ENCODE measurements around the gene ALKBH2.

ALKBH2 gene

DNA sequence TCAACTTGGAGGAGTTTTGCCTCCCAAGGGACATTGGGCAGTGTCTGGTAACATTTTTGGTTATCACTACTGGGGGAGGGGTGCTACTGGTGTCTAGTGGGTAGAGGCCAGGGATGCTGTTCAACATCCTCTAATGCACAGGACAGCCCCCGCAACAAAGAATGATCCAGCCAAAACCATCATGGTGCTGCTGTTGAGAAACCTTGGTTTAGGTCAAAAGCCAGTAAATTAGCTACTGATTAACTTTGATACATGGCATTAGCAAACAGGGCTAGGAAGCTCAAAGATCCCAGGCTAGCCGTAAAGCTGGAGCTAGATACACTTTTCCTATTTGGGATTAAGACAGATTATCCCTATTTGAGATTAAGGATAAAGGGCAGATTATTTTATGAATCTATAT lies 8.8 kb downstream of the ALKBH2 start:
- no peaks in the 10 kb centered on the region for H3K27me3 ChIP-seq (ENCODE audit: control insufficient read depth in 5 of 5, insufficient read depth in 4 of 5, low read length in 5 of 5)
- no peak overlapping the region for H3K9ac ChIP-seq (ENCODE audit: low read length in 5 of 5)
- H3K4me1 ChIP-seq (ENCODE audit: control insufficient read depth in 5 of 5, insufficient read depth in 5 of 5, low read length in 5 of 5) = peaks cover 0 to 5% (median 3%) of the 10 kb centered on the region in 5 donors
- H3K27ac ChIP-seq (ENCODE audit: low read depth, low read length) = no peak overlapping the region
- no peaks in the 10 kb centered on the region for H3K9me3 ChIP-seq (ENCODE audit: control insufficient read depth in 5 of 5, low read length in 5 of 5)
- H3K4me3 ChIP-seq (ENCODE audit: low read depth in 1 of 5, low read length in 5 of 5) = no peak overlapping the region
- peaks cover 37 to 95% (median 85%) of the 10 kb centered on the region in 5 donors for H3K36me3 ChIP-seq (ENCODE audit: control insufficient read depth in 5 of 5, insufficient read depth in 5 of 5, low read length in 5 of 5)

GRCh38 chr12:109082751-109083150 lies 10.5 kb downstream of the ALKBH2 start:
- Histone ChIP-seq H3K9ac (ENCODE audit: low read length in 5 of 5) (no peak overlapping the region), H3K36me3 (ENCODE audit: control insufficient read depth in 5 of 5, insufficient read depth in 5 of 5, low read length in 5 of 5) (peaks cover 40 to 84% (median 80%) of the 10 kb centered on the region in 5 donors), H3K9me3 (ENCODE audit: control insufficient read depth in 5 of 5, low read length in 5 of 5) (no peaks in the 10 kb centered on the region), H3K27ac (ENCODE audit: low read depth, low read length) (no peak overlapping the region), H3K4me1 (ENCODE audit: control insufficient read depth in 5 of 5, insufficient read depth in 5 of 5, low read length in 5 of 5) (peaks cover 0 to 5% (median 3%) of the 10 kb centered on the region in 5 donors), H3K27me3 (ENCODE audit: control insufficient read depth in 5 of 5, insufficient read depth in 4 of 5, low read length in 5 of 5) (no peaks in the 10 kb centered on the region), H3K4me3 (ENCODE audit: low read depth in 1 of 5, low read length in 5 of 5) (no peak overlapping the region)

- Histone ChIP-seq H3K9me3 (ENCODE audit: control insufficient read depth in 5 of 5, low read length in 5 of 5) (no peaks in the 10 kb centered on the region), H3K4me1 (ENCODE audit: control insufficient read depth in 5 of 5, insufficient read depth in 5 of 5, low read length in 5 of 5) (no peaks in the 10 kb centered on the region), H3K27me3 (ENCODE audit: control insufficient read depth in 5 of 5, insufficient read depth in 4 of 5, low read length in 5 of 5) (no peaks in the 10 kb centered on the region), H3K27ac (ENCODE audit: low read depth, low read length) (no peak overlapping the region), H3K36me3 (ENCODE audit: control insufficient read depth in 5 of 5, insufficient read depth in 5 of 5, low read length in 5 of 5) (peaks cover 42 to 72% (median 57%) of the 10 kb centered on the region in 5 donors), H3K9ac (ENCODE audit: low read length in 5 of 5) (no peak overlapping the region), H3K4me3 (ENCODE audit: low read depth in 1 of 5, low read length in 5 of 5) (no peak overlapping the region)
Measured at GRCh38 chr12:109074866-109075265, 18.4 kb downstream of the ALKBH2 start.

DNA sequence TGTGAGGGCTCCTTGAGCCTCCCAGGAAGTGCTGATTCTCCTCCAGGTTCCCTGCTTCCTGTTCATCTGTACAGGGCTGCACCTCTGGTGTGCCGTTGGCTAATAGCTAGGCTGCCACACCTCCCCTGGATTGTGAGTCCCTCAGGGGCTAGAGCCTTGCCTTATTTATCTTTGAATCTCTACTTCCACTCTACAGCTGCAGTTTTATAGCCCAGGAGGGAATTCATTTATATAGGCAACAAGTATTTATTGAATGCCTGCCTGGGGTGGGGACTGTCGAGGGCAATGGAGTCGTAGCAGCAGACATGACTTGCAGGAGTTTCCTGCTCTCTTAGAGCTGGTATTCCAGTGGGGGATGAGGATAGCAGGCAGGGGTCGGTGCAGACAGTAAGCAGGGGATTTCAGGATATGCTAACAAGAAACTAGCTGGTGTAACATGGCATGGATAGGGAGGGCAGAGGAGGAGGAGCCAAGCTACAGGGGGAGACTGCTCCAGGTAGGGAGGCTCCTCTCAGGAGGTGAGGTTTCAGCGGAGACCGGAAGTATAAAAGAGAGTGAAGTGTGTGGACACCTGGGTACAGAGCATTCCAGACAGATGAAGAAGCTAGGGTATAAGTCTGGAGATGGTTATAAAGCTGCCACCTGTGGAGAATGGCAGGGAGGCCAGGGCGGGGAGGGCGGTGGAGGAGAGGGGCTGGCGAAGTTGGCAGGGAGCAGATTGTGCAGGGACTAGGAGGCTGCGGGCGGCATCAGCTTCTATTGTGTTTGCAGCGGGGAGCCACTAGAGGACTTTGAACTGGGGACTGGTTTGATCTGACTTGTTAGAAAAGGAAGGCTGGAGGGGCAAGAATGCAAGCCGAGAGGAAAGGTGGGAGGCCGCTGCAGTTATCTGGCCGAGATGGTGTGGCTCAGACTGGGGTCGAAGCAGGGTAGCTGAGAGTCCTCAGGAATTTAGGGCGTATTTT lies 23.7 kb downstream of the ALKBH2 start:
- Histone ChIP-seq H3K9me3 (ENCODE audit: control insufficient read depth in 5 of 5, low read length in 5 of 5) (no peaks in the 10 kb centered on the region), H3K27me3 (ENCODE audit: control insufficient read depth in 5 of 5, insufficient read depth in 4 of 5, low read length in 5 of 5) (no peaks in the 10 kb centered on the region), H3K27ac (ENCODE audit: low read depth, low read length) (no peak overlapping the region), H3K4me1 (ENCODE audit: control insufficient read depth in 5 of 5, insufficient read depth in 5 of 5, low read length in 5 of 5) (peaks cover 2 to 12% (median 5%) of the 10 kb centered on the region in 5 donors), H3K9ac (ENCODE audit: low read length in 5 of 5) (no peak overlapping the region), H3K4me3 (ENCODE audit: low read depth in 1 of 5, low read length in 5 of 5) (no peak overlapping the region), H3K36me3 (ENCODE audit: control insufficient read depth in 5 of 5, insufficient read depth in 5 of 5, low read length in 5 of 5) (peaks cover 35 to 70% (median 69%) of the 10 kb centered on the region in 5 donors)

DNA sequence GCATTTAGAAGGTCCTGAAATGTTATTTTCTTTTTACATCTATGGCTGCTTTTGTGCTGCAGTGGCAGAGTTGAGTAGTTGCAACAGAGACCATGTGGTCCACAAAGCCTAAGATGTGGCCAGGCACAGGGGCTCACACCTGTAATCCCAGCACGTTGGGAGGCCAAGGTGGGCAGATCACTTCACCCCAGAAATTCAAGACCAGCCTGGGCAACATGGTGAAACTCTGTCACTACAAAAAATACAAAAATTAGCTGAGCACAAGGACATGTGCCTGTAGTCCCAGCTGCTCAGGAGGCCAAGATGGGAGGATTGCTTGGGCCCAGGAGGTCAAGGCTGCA lies 27.4 kb downstream of the ALKBH2 start:
- no peaks in the 10 kb centered on the region for H3K27me3 ChIP-seq (ENCODE audit: control insufficient read depth in 5 of 5, insufficient read depth in 4 of 5, low read length in 5 of 5)
- peaks cover 2 to 21% (median 5%) of the 10 kb centered on the region in 5 donors for H3K4me1 ChIP-seq (ENCODE audit: control insufficient read depth in 5 of 5, insufficient read depth in 5 of 5, low read length in 5 of 5)
- H3K9me3 ChIP-seq (ENCODE audit: control insufficient read depth in 5 of 5, low read length in 5 of 5) = peaks cover 0 to 3% (median 0%) of the 10 kb centered on the region in 5 donors
- no peak overlapping the region for H3K9ac ChIP-seq (ENCODE audit: low read length in 5 of 5)
- H3K4me3 ChIP-seq (ENCODE audit: low read depth in 1 of 5, low read length in 5 of 5) = no peak overlapping the region
- peaks cover 12 to 49% (median 38%) of the 10 kb centered on the region in 5 donors for H3K36me3 ChIP-seq (ENCODE audit: control insufficient read depth in 5 of 5, insufficient read depth in 5 of 5, low read length in 5 of 5)
- no peak overlapping the region for H3K27ac ChIP-seq (ENCODE audit: low read depth, low read length)

GRCh38 chr12:109065154-109065852 lies 28.0 kb downstream of the ALKBH2 start:
- Histone ChIP-seq H3K4me1 (ENCODE audit: control insufficient read depth in 5 of 5, insufficient read depth in 5 of 5, low read length in 5 of 5) (peaks cover 2 to 25% (median 5%) of the 10 kb centered on the region in 5 donors), H3K27me3 (ENCODE audit: control insufficient read depth in 5 of 5, insufficient read depth in 4 of 5, low read length in 5 of 5) (no peaks in the 10 kb centered on the region), H3K9me3 (ENCODE audit: control insufficient read depth in 5 of 5, low read length in 5 of 5) (peaks cover 0 to 3% (median 0%) of the 10 kb centered on the region in 5 donors), H3K36me3 (ENCODE audit: control insufficient read depth in 5 of 5, insufficient read depth in 5 of 5, low read length in 5 of 5) (peaks cover 9 to 44% (median 32%) of the 10 kb centered on the region in 5 donors), H3K9ac (ENCODE audit: low read length in 5 of 5) (no peak overlapping the region), H3K4me3 (ENCODE audit: low read depth in 1 of 5, low read length in 5 of 5) (no peak overlapping the region), H3K27ac (ENCODE audit: low read depth, low read length) (no peak overlapping the region)

DNA sequence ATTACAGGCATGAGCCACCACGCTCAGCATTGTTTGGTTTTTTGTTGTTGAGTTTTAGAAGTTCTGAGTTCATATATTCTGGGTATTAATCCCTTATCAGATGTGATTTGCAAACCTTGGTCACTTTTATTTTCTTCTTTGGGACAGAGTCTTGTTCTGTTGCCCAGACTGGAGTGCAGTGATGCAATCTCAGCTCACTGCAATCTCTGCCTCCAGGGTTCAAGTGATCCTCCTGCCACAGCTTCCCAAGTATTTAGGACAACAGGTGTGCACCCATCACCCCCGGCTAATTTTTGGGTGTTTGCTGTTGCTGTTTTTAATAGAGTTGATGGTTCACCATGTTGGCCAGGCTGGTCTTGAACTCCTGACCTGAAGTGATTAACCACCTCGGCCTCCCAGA lies 29.1 kb downstream of the ALKBH2 start:
- Histone ChIP-seq H3K4me1 (ENCODE audit: control insufficient read depth in 5 of 5, insufficient read depth in 5 of 5, low read length in 5 of 5) (peaks cover 2 to 37% (median 12%) of the 10 kb centered on the region in 5 donors), H3K9me3 (ENCODE audit: control insufficient read depth in 5 of 5, low read length in 5 of 5) (peaks cover 0 to 3% (median 0%) of the 10 kb centered on the region in 5 donors), H3K9ac (ENCODE audit: low read length in 5 of 5) (no peak overlapping the region), H3K27ac (ENCODE audit: low read depth, low read length) (no peak overlapping the region), H3K36me3 (ENCODE audit: control insufficient read depth in 5 of 5, insufficient read depth in 5 of 5, low read length in 5 of 5) (peaks cover 9 to 39% (median 27%) of the 10 kb centered on the region in 5 donors), H3K4me3 (ENCODE audit: low read depth in 1 of 5, low read length in 5 of 5) (no peak overlapping the region), H3K27me3 (ENCODE audit: control insufficient read depth in 5 of 5, insufficient read depth in 4 of 5, low read length in 5 of 5) (no peaks in the 10 kb centered on the region)

DNA sequence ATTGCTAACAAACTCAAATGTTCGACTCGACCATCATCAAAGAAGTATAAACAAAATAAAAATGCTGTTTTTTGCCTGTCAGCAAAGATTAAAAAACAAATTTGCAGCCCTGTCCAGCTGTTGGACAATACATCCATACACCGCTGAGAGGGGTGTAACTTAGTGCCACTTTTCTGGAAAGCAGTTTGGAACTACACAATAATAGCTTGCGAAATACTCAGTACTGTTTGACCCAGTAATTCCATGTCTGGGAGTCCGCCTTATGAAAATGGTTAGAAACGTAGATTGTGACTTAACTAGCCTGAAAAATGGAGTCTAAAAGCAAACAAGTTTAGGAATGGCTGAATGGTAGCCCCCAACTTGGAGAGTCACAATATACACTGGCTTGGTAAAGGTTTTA lies 34.5 kb downstream of the ALKBH2 start:
- Histone ChIP-seq H3K27ac (ENCODE audit: low read depth, low read length) (peak overlapping the region; percentile 24), H3K36me3 (ENCODE audit: control insufficient read depth in 5 of 5, insufficient read depth in 5 of 5, low read length in 5 of 5) (peaks cover 5 to 34% (median 14%) of the 10 kb centered on the region in 5 donors), H3K4me3 (ENCODE audit: low read depth in 1 of 5, low read length in 5 of 5) (no peak overlapping the region)

GRCh38 chr12:109057376-109057775 lies 35.9 kb downstream of the ALKBH2 start:
- Histone ChIP-seq H3K4me1 (ENCODE audit: control insufficient read depth in 5 of 5, insufficient read depth in 5 of 5, low read length in 5 of 5) (peaks cover 0 to 56% (median 29%) of the 10 kb centered on the region in 5 donors), H3K27me3 (ENCODE audit: control insufficient read depth in 5 of 5, insufficient read depth in 4 of 5, low read length in 5 of 5) (no peaks in the 10 kb centered on the region), H3K4me3 (ENCODE audit: low read depth in 1 of 5, low read length in 5 of 5) (no peak overlapping the region), H3K9ac (ENCODE audit: low read length in 5 of 5) (peak overlapping the region in 1 of 5 donors; percentile 31), H3K9me3 (ENCODE audit: control insufficient read depth in 5 of 5, low read length in 5 of 5) (no peaks in the 10 kb centered on the region), H3K36me3 (ENCODE audit: control insufficient read depth in 5 of 5, insufficient read depth in 5 of 5, low read length in 5 of 5) (peaks cover 5 to 27% (median 12%) of the 10 kb centered on the region in 5 donors), H3K27ac (ENCODE audit: low read depth, low read length) (no peak overlapping the region)

More for the DNA sequence above, 34.5 kb downstream of the ALKBH2 start:
- Histone ChIP-seq H3K4me1 (ENCODE audit: control insufficient read depth in 5 of 5, insufficient read depth in 5 of 5, low read length in 5 of 5) (peaks cover 0 to 47% (median 18%) of the 10 kb centered on the region in 5 donors), H3K9ac (ENCODE audit: low read length in 5 of 5) (no peak overlapping the region), H3K9me3 (ENCODE audit: control insufficient read depth in 5 of 5, low read length in 5 of 5) (peaks cover 0 to 3% (median 0%) of the 10 kb centered on the region in 5 donors), H3K27me3 (ENCODE audit: control insufficient read depth in 5 of 5, insufficient read depth in 4 of 5, low read length in 5 of 5) (no peaks in the 10 kb centered on the region)

DNA sequence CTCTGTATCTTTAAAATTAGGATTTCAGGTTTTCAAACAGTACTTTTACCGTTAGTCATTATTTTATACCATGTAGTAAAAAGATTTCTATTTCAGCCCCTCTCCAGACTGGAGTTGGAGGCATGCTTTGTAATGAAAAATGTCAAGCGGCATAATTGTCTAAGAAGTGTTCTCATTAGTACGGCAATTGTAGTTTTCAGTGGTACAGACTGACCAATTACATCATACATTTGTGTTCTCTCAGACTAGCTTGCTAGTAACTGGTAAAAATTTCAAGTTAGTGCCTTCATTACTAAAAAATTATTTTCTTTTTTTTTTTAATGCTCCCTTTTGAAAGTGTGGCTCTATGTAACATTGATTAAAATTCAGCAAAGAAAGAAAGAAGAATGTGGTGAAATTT lies 36.4 kb downstream of the ALKBH2 start:
- Histone ChIP-seq H3K4me1 (ENCODE audit: control insufficient read depth in 5 of 5, insufficient read depth in 5 of 5, low read length in 5 of 5) (peaks cover 0 to 60% (median 33%) of the 10 kb centered on the region in 5 donors), H3K9me3 (ENCODE audit: control insufficient read depth in 5 of 5, low read length in 5 of 5) (no peaks in the 10 kb centered on the region), H3K9ac (ENCODE audit: low read length in 5 of 5) (no peak overlapping the region), H3K4me3 (ENCODE audit: low read depth in 1 of 5, low read length in 5 of 5) (no peak overlapping the region), H3K36me3 (ENCODE audit: control insufficient read depth in 5 of 5, insufficient read depth in 5 of 5, low read length in 5 of 5) (peaks cover 5 to 25% (median 12%) of the 10 kb centered on the region in 5 donors), H3K27ac (ENCODE audit: low read depth, low read length) (no peak overlapping the region), H3K27me3 (ENCODE audit: control insufficient read depth in 5 of 5, insufficient read depth in 4 of 5, low read length in 5 of 5) (no peaks in the 10 kb centered on the region)

Data from subcutaneous abdominal adipose tissue (tissue), 5 donors.